Mesenchymal stem cell (in vitro differentiated cells and primary cell): Measurements from ENCODE around the gene NDUFS7. TPM values are rescaled to one million over a fixed set of nuclear protein-coding genes. Genes with fewer than 3 reads are reported as not detected.

Experiments
- DNase-seq: peaks from one replicate; pipeline ENCODE4 v3.0.0-alpha.2; 2013
- H2AFZ ChIP-seq: one replicate; pipeline ENCODE4 v1.6.1; 2013; ENCODE audit warnings: low read depth, mild to moderate bottlenecking, control low read depth, inconsistent platforms, low read length, moderate library complexity
- H2AK5ac ChIP-seq: 2 replicates; pipeline ENCODE4 v1.6.1; 2013; ENCODE audit warnings: low read length, moderate library complexity, mild to moderate bottlenecking, inconsistent platforms; ENCODE audit not compliant: severe bottlenecking
- H2BK120ac ChIP-seq: one replicate; pipeline ENCODE4 v1.6.1; 2013; ENCODE audit warnings: low read depth, mild to moderate bottlenecking, inconsistent platforms, low read length, moderate library complexity
- H2BK12ac ChIP-seq, 2 experiments: one replicate each; pipeline ENCODE4 v1.6.1; 2013; ENCODE audit warnings: inconsistent platforms in 2 of 2, low read length in 2 of 2, mild to moderate bottlenecking in 2 of 2, moderate library complexity in 2 of 2, control low read depth in 1 of 2
- H2BK15ac ChIP-seq: one replicate; pipeline ENCODE4 v1.6.1; 2013; ENCODE audit warnings: mild to moderate bottlenecking, low read depth, inconsistent platforms; ENCODE audit not compliant: poor library complexity, severe bottlenecking
- H2BK5ac ChIP-seq: 2 replicates; pipeline ENCODE4 v1.6.1; 2013; ENCODE audit warnings: low read depth, mild to moderate bottlenecking, low read length, control low read depth, inconsistent platforms; ENCODE audit not compliant: poor library complexity, severe bottlenecking
- H3K14ac ChIP-seq, 2 experiments: one replicate each; pipeline ENCODE4 v1.6.1; 2013; ENCODE audit warnings: inconsistent platforms in 2 of 2, low read length in 2 of 2, control low read depth in 1 of 2, mild to moderate bottlenecking in 1 of 2, moderate library complexity in 1 of 2
- H3K18ac ChIP-seq, 2 experiments: one replicate each; pipeline ENCODE4 v1.6.1; 2013; ENCODE audit warnings: inconsistent platforms in 2 of 2, low read length in 2 of 2, control low read depth in 1 of 2, low read depth in 1 of 2, mild to moderate bottlenecking in 1 of 2
- H3K23ac ChIP-seq, 2 experiments: one replicate each; pipeline ENCODE4 v1.6.1; 2013; ENCODE audit warnings: inconsistent platforms in 2 of 2, low read length in 2 of 2, mild to moderate bottlenecking in 2 of 2, moderate library complexity in 2 of 2, control low read depth in 1 of 2
- H3K27ac ChIP-seq: 2 replicates; pipeline ENCODE4 v1.5.1; 2013; ENCODE audit warnings: mild to moderate bottlenecking, moderate library complexity, low read length, control low read depth, inconsistent platforms; ENCODE audit not compliant: poor library complexity, severe bottlenecking
- H3K27me3 ChIP-seq, 2 experiments: 2 replicates each; pipeline versions ENCODE4 v1.6.1 to v1.7.0; 2013; ENCODE audit warnings: low read length in 2 of 2, mild to moderate bottlenecking in 2 of 2, moderate library complexity in 2 of 2, control low read depth in 1 of 2, inconsistent platforms in 1 of 2; ENCODE audit not compliant: control insufficient read depth in 1 of 2, insufficient read depth in 1 of 2
- H3K36me3 ChIP-seq, 2 experiments: 2 replicates each; pipeline versions ENCODE4 v1.6.1 to v1.7.0; 2013; ENCODE audit warnings: low read length in 2 of 2, control low read depth in 1 of 2, inconsistent platforms in 1 of 2, low read depth in 1 of 2, mild to moderate bottlenecking in 1 of 2; ENCODE audit not compliant: insufficient read depth in 2 of 2, control insufficient read depth in 1 of 2
- H3K4ac ChIP-seq, 2 experiments: one replicate each; pipeline ENCODE4 v1.6.1; 2013; ENCODE audit warnings: inconsistent platforms in 2 of 2, low read length in 2 of 2, mild to moderate bottlenecking in 2 of 2, moderate library complexity in 2 of 2, control low read depth in 1 of 2, low read depth in 1 of 2
- H3K4me1 ChIP-seq: 2 replicates; pipeline ENCODE4 v1.6.1; 2013; ENCODE audit warnings: low read depth, low read length, control low read depth; ENCODE audit not compliant: control insufficient read depth, insufficient read depth
- H3K4me2 ChIP-seq: 2 replicates; pipeline ENCODE4 v1.6.1; 2013; ENCODE audit warnings: low read length, mild to moderate bottlenecking, inconsistent platforms; ENCODE audit not compliant: poor library complexity, severe bottlenecking
- H3K4me3 ChIP-seq, 2 experiments: 2 replicates each; pipeline versions ENCODE4 v1.5.1 to v1.7.0; 2013; ENCODE audit warnings: low read length in 2 of 2, mild to moderate bottlenecking in 2 of 2, control low read depth in 1 of 2, low read depth in 1 of 2; ENCODE audit not compliant: insufficient read depth in 1 of 2
- H3K79me1 ChIP-seq: replicated peaks from 2 replicates; pipeline ENCODE4 v1.6.1; 2013; ENCODE audit warnings: mild to moderate bottlenecking, control low read depth, low read length, inconsistent platforms; ENCODE audit not compliant: poor library complexity, severe bottlenecking
- H3K9ac ChIP-seq: 2 replicates; pipeline ENCODE4 v1.7.0; 2013; ENCODE audit warnings: mild to moderate bottlenecking, low read length, moderate library complexity
- H3K9me3 ChIP-seq: 2 replicates; pipeline ENCODE4 v1.7.0; 2013; ENCODE audit warnings: mild to moderate bottlenecking, low read length; ENCODE audit not compliant: control insufficient read depth
- H4K8ac ChIP-seq: one replicate; pipeline ENCODE4 v1.6.1; 2013; ENCODE audit warnings: inconsistent platforms, mild to moderate bottlenecking, low read length, moderate library complexity
- H4K91ac ChIP-seq: one replicate; pipeline ENCODE4 v1.6.1; 2013; ENCODE audit warnings: mild to moderate bottlenecking, low read length, inconsistent platforms
- WGBS: methylation state at CpG from one replicate; pipeline ENCODE4 v1.1.7; 2013; ENCODE audit warnings: mixed read lengths; 5-methylcytosine and 5-hydroxymethylcytosine counted together
- polyA plus RNA-seq, 2 experiments: library from polyadenylated mRNA; stranded (reverse); fragments of 200-250 nt; gene quantifications; one replicate each; pipeline ENCODE4 v1.2.3, GENCODE V29; 2013

Gene NDUFS7
- polyA plus RNA-seq (2013, experiment 1 of 2), result 54.3 TPM
- 52.4 TPM for polyA plus RNA-seq (2013, experiment 2 of 2)

- no peak within 1 kb of the TSS for H3K23ac ChIP-seq
- peaks cover 32% of the 10 kb centered on the region for H3K79me1 ChIP-seq
- H3K4me2 ChIP-seq, result peak within 1 kb of the TSS; percentile 61
- peak within 1 kb of the TSS; percentile 78 for H4K8ac ChIP-seq
- H3K4me3 ChIP-seq, result peak within 1 kb of the TSS; percentile 86 to 96
- WGBS, result under 1% methylated on average over 90 of the region's 90 CpGs
- no peak within 1 kb of the TSS for H2BK5ac ChIP-seq
- H2BK120ac ChIP-seq, result peak within 1 kb of the TSS; percentile 11
- H3K36me3 ChIP-seq, result peaks cover 4 to 29% of the 10 kb centered on the region in 2 experiments
- H3K27me3 ChIP-seq, result no peaks in the 10 kb centered on the region
- H2AFZ ChIP-seq, result peak within 1 kb of the TSS; percentile 30
- peak within 1 kb of the TSS; percentile 62 for H4K91ac ChIP-seq
- no peaks in the 10 kb centered on the region for H3K9me3 ChIP-seq
- peak within 1 kb of the TSS; percentile 51 to 67 for H3K4ac ChIP-seq
- H3K9ac ChIP-seq, result peak within 1 kb of the TSS; percentile 96
- peak within 1 kb of the TSS; percentile 77 for H3K27ac ChIP-seq
- no peak within 1 kb of the TSS for H2BK12ac ChIP-seq
- H3K14ac ChIP-seq, result peak within 1 kb of the TSS in 1 of 2 experiments; percentile 77
- peak within 1 kb of the TSS; percentile 93 to 98 for H3K18ac ChIP-seq
- DNase-seq, result peak; percentile 91
- peak within 1 kb of the TSS; percentile 68 for H2BK15ac ChIP-seq
- H3K4me1 ChIP-seq, result peaks cover 6% of the 10 kb centered on the region
- no peak within 1 kb of the TSS for H2AK5ac ChIP-seq
These were observed at the start of gene NDUFS7 for GRCh38 chr19:1383312-1384084. Gene NDUFS7, plus strand, starts transcription at chr19:1383907. Its CDS starts 20 bp downstream, at chr19:1383927.

- H3K9me3 ChIP-seq, result no peaks in the 10 kb centered on the region
- no peak overlapping the region for H2BK120ac ChIP-seq
- peaks cover 0 to 27% of the 10 kb centered on the region in 2 experiments for H3K27me3 ChIP-seq
- no peak overlapping the region for H3K18ac ChIP-seq
- H3K9ac ChIP-seq, result no peak overlapping the region
- no peak overlapping the region for H4K91ac ChIP-seq
- H2AFZ ChIP-seq, result no peak overlapping the region
- no peaks in the 10 kb centered on the region for H3K79me1 ChIP-seq
- H3K4me2 ChIP-seq, result no peak overlapping the region
- no peak overlapping the region for H2BK15ac ChIP-seq
- no peak overlapping the region for H3K4me3 ChIP-seq
- H3K14ac ChIP-seq, result no peak overlapping the region
- H3K36me3 ChIP-seq, result no peaks in the 10 kb centered on the region
- H3K4me1 ChIP-seq, result no peaks in the 10 kb centered on the region
- H3K27ac ChIP-seq, result no peak overlapping the region
- H3K23ac ChIP-seq, result no peak overlapping the region
- 94% methylated on average over 17 of the region's 22 CpGs for WGBS
- DNase-seq, result no peak
- no peak overlapping the region for H2AK5ac ChIP-seq
- no peak overlapping the region for H4K8ac ChIP-seq
- H3K4ac ChIP-seq, result no peak overlapping the region
- H2BK12ac ChIP-seq, result no peak overlapping the region
- no peak overlapping the region for H2BK5ac ChIP-seq
These were observed 47.5 kb upstream of the NDUFS7 start for GRCh38 chr19:1336079-1336684.

- Histone ChIP-seq H3K79me1 (no peaks in the 10 kb centered on the region), H2AFZ (no peak overlapping the region), H2BK15ac (no peak overlapping the region), H3K14ac (no peak overlapping the region), H3K27ac (no peak overlapping the region), H2BK5ac (no peak overlapping the region), H3K4ac (no peak overlapping the region), H3K9ac (no peak overlapping the region), H3K4me3 (no peak overlapping the region), H3K27me3 (peaks cover 0 to 20% of the 10 kb centered on the region in 2 experiments), H2BK12ac (no peak overlapping the region), H3K18ac (no peak overlapping the region), H3K23ac (no peak overlapping the region), H3K36me3 (no peaks in the 10 kb centered on the region), H3K9me3 (no peaks in the 10 kb centered on the region), H4K8ac (no peak overlapping the region), H3K4me2 (no peak overlapping the region), H2AK5ac (no peak overlapping the region), H3K4me1 (no peaks in the 10 kb centered on the region), H4K91ac (peak overlapping the region; percentile 35), H2BK120ac (no peak overlapping the region)
- DNase-seq, result no peak
- WGBS, result 83% methylated on average over 28 of the region's 28 CpGs
These were observed 42.8 kb upstream of the NDUFS7 start for GRCh38 chr19:1340681-1341469.

- no peak overlapping the region for H3K4me3 ChIP-seq
- no peaks in the 10 kb centered on the region for H3K79me1 ChIP-seq
- H3K27me3 ChIP-seq, result peaks cover 0 to 20% of the 10 kb centered on the region in 2 experiments
- H3K9me3 ChIP-seq, result no peaks in the 10 kb centered on the region
- no peak overlapping the region for H2AK5ac ChIP-seq
- no peak overlapping the region for H3K4ac ChIP-seq
- no peak for DNase-seq
- H3K18ac ChIP-seq, result no peak overlapping the region
- no peak overlapping the region for H3K4me2 ChIP-seq
- no peak overlapping the region for H2BK15ac ChIP-seq
- no peak overlapping the region for H4K91ac ChIP-seq
- no peak overlapping the region for H2BK5ac ChIP-seq
- no peak overlapping the region for H3K14ac ChIP-seq
- no peaks in the 10 kb centered on the region for H3K36me3 ChIP-seq
- H2BK12ac ChIP-seq, result no peak overlapping the region
- no peak overlapping the region for H3K9ac ChIP-seq
- no peak overlapping the region for H4K8ac ChIP-seq
- no peak overlapping the region for H2AFZ ChIP-seq
- H2BK120ac ChIP-seq, result no peak overlapping the region
- no peak overlapping the region for H3K23ac ChIP-seq
- H3K27ac ChIP-seq, result no peak overlapping the region
- H3K4me1 ChIP-seq, result no peaks in the 10 kb centered on the region
- WGBS, result 83% methylated on average over 7 of the region's 7 CpGs
These were observed 40.7 kb upstream of the NDUFS7 start for GRCh38 chr19:1343041-1343440.
